Uterus (tissue), 4 donors: Measurements from ENCODE around the gene CCND1. TPM values are rescaled to one million over a fixed set of nuclear protein-coding genes. Genes with fewer than 3 reads are reported as not detected.

ENCODE experiments used
- DNase-seq, 2 donors: peaks; one replicate each; pipeline ENCODE4 v3.0.0-alpha.2; 2019 to 2020
- H3K27ac ChIP-seq, 2 donors: fragments of 200-600 bp; sonication (generic); 1 replicate in 1 of 2; 2 replicates in 1 of 2; pipeline ENCODE4 v1.5.1; 2016 to 2018
- H3K27me3 ChIP-seq, 2 donors: fragments of 200-600 bp; sonication (generic); one replicate each; pipeline ENCODE4 v1.5.1; 2018 to 2019; ENCODE audit warnings: control low read depth in 1 of 2
- H3K36me3 ChIP-seq, 2 donors: fragments of 200-600 bp; sonication (generic); one replicate each; pipeline ENCODE4 v1.5.1; 2019; ENCODE audit warnings: control low read depth in 1 of 2
- H3K4me1 ChIP-seq, 2 donors: fragments of 200-600 bp; sonication (generic); one replicate each; pipeline ENCODE4 v1.5.1; 2018 to 2019; ENCODE audit warnings: control low read depth in 1 of 2
- H3K4me3 ChIP-seq, 2 donors: fragments of 200-600 bp; sonication (generic); 1 replicate in 1 of 2; 2 replicates in 1 of 2; pipeline ENCODE4 v1.5.1; 2018 to 2019; ENCODE audit warnings: mild to moderate bottlenecking in 1 of 2
- H3K9me3 ChIP-seq, 2 donors: fragments of 200-600 bp; sonication (generic); one replicate each; pipeline ENCODE4 v1.5.1; 2019; ENCODE audit warnings: control low read depth in 1 of 2
- CTCF ChIP-seq, 4 experiments: fragments of 200-600 bp in 2 of 4; fragments of 450-650 bp in 2 of 4; sonication (generic) in 2 of 4; IDR thresholded peaks; one replicate each; pipeline ENCODE4 v1.5.1; 2016 to 2019; ENCODE audit warnings: antibody characterized with exemption in 4 of 4, mild to moderate bottlenecking in 2 of 4, moderate library complexity in 1 of 4
- POLR2A ChIP-seq, 2 donors: fragments of 450-650 bp; IDR thresholded peaks; one replicate each; pipeline ENCODE4 v1.6.1; 2016; ENCODE audit warnings: antibody characterized with exemption in 2 of 2, mild to moderate bottlenecking in 1 of 2, moderate library complexity in 1 of 2
- intact Hi-C: fragments of 100-400 bp; cut with DNase I; formaldehyde crosslinking; loops from one replicate; pipeline ENCODE4 v1.15.1; 2023; ENCODE audit warnings: low total_unique reads
- total RNA-seq, 4 donors: library from RNA; depleted of rRNA in 3 of 4; stranded (reverse); fragments of >200 nt in 3 of 4; gene quantifications; one replicate each; pipeline versions ENCODE4 v1.1.0 to v1.2.4, GENCODE V29; 2014 to 2023
- donor health status: DM: yes; HTN: yes; CAD: no.

CCND1 gene
- total RNA-seq, 4 donors from 2014 or later, result 2.9 to 96.5 (median 20.5) TPM

- no peak for TF ChIP-seq POLR2A (IDR thresholded peaks at IDR 0.05)
- Histone ChIP-seq H3K9me3 (no peaks in the 10 kb centered on the region), H3K36me3 (no peaks in the 10 kb centered on the region), H3K4me3 (no peak overlapping the region), H3K27ac (no peak overlapping the region), H3K27me3 (peaks cover 15 to 38% of the 10 kb centered on the region in 2 donors), H3K4me1 (peaks cover 0 to 59% of the 10 kb centered on the region in 2 donors)
- intact Hi-C loops, result loop anchor here (5.0 to 10.0 kb wide), 2 partner anchors 345 to 538 kb away; partner anchors contain the start of gene MYEOV
- DNase-seq, result no peak
Measured at GRCh38 chr11:69639831-69640230, 1.1 kb upstream of the CCND1 start.

GRCh38 chr11:69640260-69640994 lies 529 bp upstream of the CCND1 start:
- Histone ChIP-seq H3K9me3 (no peaks in the 10 kb centered on the region), H3K27ac (no peak overlapping the region), H3K4me1 (peaks cover 0 to 59% of the 10 kb centered on the region in 2 donors), H3K4me3 (peak overlapping the region; percentile 49 to 70), H3K36me3 (no peaks in the 10 kb centered on the region), H3K27me3 (peaks cover 15 to 38% of the 10 kb centered on the region in 2 donors)
- DNase-seq, result no peak
- intact Hi-C loops, result loop anchor here (5.0 to 10.0 kb wide), 2 partner anchors 346 to 538 kb away; partner anchors contain the start of gene MYEOV
- TF ChIP-seq POLR2A (IDR thresholded peaks at IDR 0.05) (no peak), CTCF (IDR thresholded peaks at IDR 0.05) (no peak)

- intact Hi-C loops, result loop anchor here (5.0 to 10.0 kb wide), 2 partner anchors 347 to 540 kb away; partner anchors contain the start of gene MYEOV
- no peak for TF ChIP-seq POLR2A (IDR thresholded peaks at IDR 0.05)
- TF ChIP-seq CTCF (IDR thresholded peaks at IDR 0.05), result no peak
- no peaks in the 10 kb centered on the region for H3K36me3 ChIP-seq
- peaks cover 0 to 50% of the 10 kb centered on the region in 2 donors for H3K4me1 ChIP-seq
- peak overlapping the region; percentile 56 to 62 for H3K27ac ChIP-seq
- H3K4me3 ChIP-seq, result peak overlapping the region; percentile 49 to 70
- H3K27me3 ChIP-seq, result peaks cover 14 to 33% of the 10 kb centered on the region in 2 donors
- no peaks in the 10 kb centered on the region for H3K9me3 ChIP-seq
- DNase-seq, result no peak
Measured at GRCh38 chr11:69641681-69642548, 959 bp downstream of the CCND1 start.

- Histone ChIP-seq H3K4me3 (peak overlapping the region; percentile 49 to 70), H3K36me3 (no peaks in the 10 kb centered on the region), H3K27me3 (peaks cover 8 to 26% of the 10 kb centered on the region in 2 donors), H3K9me3 (no peaks in the 10 kb centered on the region), H3K27ac (peak overlapping the region; percentile 56 to 62), H3K4me1 (peaks cover 0 to 44% of the 10 kb centered on the region in 2 donors)
- TF ChIP-seq CTCF (IDR thresholded peaks at IDR 0.05) (no peak), POLR2A (IDR thresholded peaks at IDR 0.05) (no peak)
- intact Hi-C loops, result loop anchor here (5.0 to 10.0 kb wide), 2 partner anchors 348 to 540 kb away; partner anchors contain the start of gene MYEOV
- DNase-seq, result no peak
Measured at GRCh38 chr11:69642549-69642912, 1.6 kb downstream of the CCND1 start.

GRCh38 chr11:69642913-69643632 lies 2.1 kb downstream of the CCND1 start:
- H3K4me1 ChIP-seq, result peaks cover 0 to 38% of the 10 kb centered on the region in 2 donors
- H3K9me3 ChIP-seq, result no peaks in the 10 kb centered on the region
- TF ChIP-seq CTCF (IDR thresholded peaks at IDR 0.05) (peak; percentile 87 to 98 (median 95)), POLR2A (IDR thresholded peaks at IDR 0.05) (peak in 1 of 2 donors; percentile 30)
- H3K36me3 ChIP-seq, result no peaks in the 10 kb centered on the region
- H3K27me3 ChIP-seq, result peaks cover 3 to 21% of the 10 kb centered on the region in 2 donors
- H3K4me3 ChIP-seq, result peak overlapping the region; percentile 49 to 70
- DNase-seq, result peak; percentile 58 to 80
- H3K27ac ChIP-seq, result peak overlapping the region; percentile 56 to 62
- intact Hi-C loops, result loop anchor here (5.0 to 10.0 kb wide), 2 partner anchors 348 to 541 kb away; partner anchors contain the start of gene MYEOV
